ENCODE measurements around the gene CREB3L4.

The CREB3L4 gene

GRCh38 chr1:153957744-153958110, 10.0 kb upstream of the CREB3L4 start:
- TF ChIP-seq CEBPB (IDR thresholded peaks at IDR 0.05), result no peak
- no peak for TF ChIP-seq ZBTB7A (IDR thresholded peaks at IDR 0.05; ENCODE audit: low read depth)
- TF ChIP-seq FOXM1 (IDR thresholded peaks at IDR 0.05; ENCODE audit: borderline replicate concordance, low read depth), result no peak

GRCh38 chr1:153958111-153958960, 9.4 kb upstream of the CREB3L4 start, which contains the start of gene CRTC2:
Gene CRTC2 (minus strand): TSS chr1:153958612. CDS start chr1:153958497, 115 bp downstream.
- peak; percentile 65 for TF ChIP-seq TCF12 (IDR thresholded peaks at IDR 0.05; ENCODE audit: low read depth)
- TF ChIP-seq EGR1 (IDR thresholded peaks at IDR 0.05), result 0 out of 2 replicates have a peak, but pooled peaks have one; percentile 29
- no peak for TF ChIP-seq CEBPB (IDR thresholded peaks at IDR 0.05)
- TF ChIP-seq MAX (IDR thresholded peaks at IDR 0.05), result peak; percentile 28; the same call in 1 of the 2 replicates
- TF ChIP-seq TAF1 (IDR thresholded peaks at IDR 0.05; ENCODE audit: low read depth), result no peak; the same call in none of the 2 replicates
- TF ChIP-seq RAD21 (IDR thresholded peaks at IDR 0.05; ENCODE audit: low read depth), result no peak; the same call in 1 of the 2 replicates
- no peak for TF ChIP-seq REST (IDR thresholded peaks at IDR 0.05; ENCODE audit: low read depth)
- TF ChIP-seq TEAD4 (IDR thresholded peaks at IDR 0.05), result no peak
- no peak for TF ChIP-seq USF1 (IDR thresholded peaks at IDR 0.05)
- peak; percentile 77 for TF ChIP-seq YY1 (IDR thresholded peaks at IDR 0.05; ENCODE audit: low read depth)
- TF ChIP-seq FOXM1 (IDR thresholded peaks at IDR 0.05; ENCODE audit: borderline replicate concordance, low read depth), result no peak
- no peak for TF ChIP-seq NFIC (IDR thresholded peaks at IDR 0.05)
- peak; percentile 47 for TF ChIP-seq CREB1 (IDR thresholded peaks at IDR 0.05; ENCODE audit: low read depth)
- no peak for TF ChIP-seq EP300 (IDR thresholded peaks at IDR 0.05; ENCODE audit: borderline replicate concordance)
- 0 out of 2 replicates have a peak, but pooled peaks have one; percentile 21 for TF ChIP-seq ZBTB7A (IDR thresholded peaks at IDR 0.05; ENCODE audit: low read depth)

GRCh38 chr1:153958961-153959260, 8.8 kb upstream of the CREB3L4 start:
- TF ChIP-seq REST (IDR thresholded peaks at IDR 0.05; ENCODE audit: low read depth), result no peak
- TF ChIP-seq ZBTB7A (IDR thresholded peaks at IDR 0.05; ENCODE audit: low read depth), result 0 out of 2 replicates have a peak, but pooled peaks have one; percentile 8

- no peak for TF ChIP-seq TCF12 (IDR thresholded peaks at IDR 0.05; ENCODE audit: low read depth)
- TF ChIP-seq RAD21 (IDR thresholded peaks at IDR 0.05; ENCODE audit: low read depth), result no peak
- TF ChIP-seq USF1 (IDR thresholded peaks at IDR 0.05), result no peak
- no peak for TF ChIP-seq REST (IDR thresholded peaks at IDR 0.05; ENCODE audit: low read depth)
- TF ChIP-seq TAF1 (IDR thresholded peaks at IDR 0.05; ENCODE audit: low read depth), result no peak
- TF ChIP-seq EP300 (IDR thresholded peaks at IDR 0.05; ENCODE audit: borderline replicate concordance), result no peak
- TF ChIP-seq CREB1 (IDR thresholded peaks at IDR 0.05; ENCODE audit: low read depth), result no peak
- no peak for TF ChIP-seq MAX (IDR thresholded peaks at IDR 0.05)
- no peak for TF ChIP-seq FOXM1 (IDR thresholded peaks at IDR 0.05; ENCODE audit: borderline replicate concordance, low read depth)
- no peak for TF ChIP-seq CEBPB (IDR thresholded peaks at IDR 0.05)
- no peak for TF ChIP-seq TEAD4 (IDR thresholded peaks at IDR 0.05)
- no peak for TF ChIP-seq ZBTB7A (IDR thresholded peaks at IDR 0.05; ENCODE audit: low read depth)
- TF ChIP-seq NFIC (IDR thresholded peaks at IDR 0.05), result no peak
Observed at GRCh38 chr1:153959454-153959853, 8.2 kb upstream of the CREB3L4 start.

Measured in Ishikawa (cell line).